Fibroblast of peridontal ligament (primary cell): ENCODE results near the gene SRRM4.

Experiments
- DNase-seq: peaks from one replicate; pipeline ENCODE4 v3.0.0-alpha.2; 2010; ENCODE audit errors: extremely low read depth

Gene SRRM4

GRCh38 chr12:119168721-119169120 is 187.4 kb downstream of the SRRM4 start:
- no peak for DNase-seq

GRCh38 chr12:119169150-119169549 is 187.8 kb downstream of the SRRM4 start:
- DNase-seq, result no peak

- DNase-seq, result no peak
Observed at GRCh38 chr12:119171291-119171690, 189.9 kb downstream of the SRRM4 start.

DNA sequence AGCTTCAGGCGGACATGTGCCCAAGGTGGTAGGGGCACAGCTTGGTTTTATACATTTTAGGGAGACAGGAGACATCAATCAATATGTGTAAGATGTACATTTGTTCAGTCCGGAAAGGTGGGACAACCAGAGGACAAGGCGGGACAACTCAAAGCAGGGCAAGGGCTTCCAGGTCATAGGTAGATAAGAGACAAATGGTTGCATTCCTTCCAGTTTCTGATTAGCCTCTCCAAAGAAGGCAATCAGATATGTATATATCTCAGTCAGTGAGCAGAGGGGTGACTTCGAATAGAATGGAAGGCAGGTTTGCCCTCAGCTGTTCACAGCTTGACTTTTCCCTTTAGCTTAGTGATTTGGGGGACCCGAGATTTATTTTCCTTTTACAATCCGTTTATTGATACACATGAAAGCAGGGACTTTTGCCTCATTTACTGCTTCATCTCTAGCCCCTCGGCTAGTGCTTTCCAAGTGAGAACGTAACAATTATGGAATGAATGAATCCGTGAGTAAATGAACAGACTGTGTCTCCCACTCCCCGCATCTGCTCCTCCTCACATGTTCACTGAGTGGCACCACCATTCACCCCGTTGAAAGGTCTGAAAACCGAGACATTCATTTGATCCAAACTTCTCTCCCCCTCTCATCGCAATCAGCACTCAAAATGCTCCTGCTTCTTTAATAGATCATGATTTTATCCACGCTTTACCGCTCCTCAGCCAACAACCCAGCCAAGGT is 190.5 kb downstream of the SRRM4 start:
- no peak for DNase-seq

DNA sequence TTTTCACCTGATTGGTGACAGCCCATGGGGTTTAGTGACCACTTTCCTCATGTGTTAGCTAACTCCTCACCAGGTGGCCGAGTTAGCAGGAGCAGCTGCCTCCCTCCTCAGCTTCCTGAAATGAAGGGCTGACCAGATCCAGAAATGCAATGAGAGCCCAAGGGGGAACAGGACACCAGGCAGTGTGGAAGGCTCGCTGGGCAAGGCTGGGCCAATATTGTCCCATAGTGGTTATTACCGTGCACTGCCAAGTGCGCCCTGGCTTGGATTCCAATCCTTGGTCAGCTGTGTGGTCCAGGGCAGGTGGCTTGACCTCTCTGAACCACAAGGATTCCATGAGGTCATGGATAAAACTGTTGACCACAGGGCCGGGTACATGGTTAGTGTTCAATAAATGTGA is 193.7 kb downstream of the SRRM4 start:
- no peak for DNase-seq

- DNase-seq, result peak; percentile 72
Observed at GRCh38 chr12:119176267-119177055, 195.1 kb downstream of the SRRM4 start.

GRCh38 chr12:119177056-119177325 is 195.7 kb downstream of the SRRM4 start:
- DNase-seq, result no peak

- no peak for DNase-seq
Observed at GRCh38 chr12:119177724-119178380, 196.5 kb downstream of the SRRM4 start.

DNA sequence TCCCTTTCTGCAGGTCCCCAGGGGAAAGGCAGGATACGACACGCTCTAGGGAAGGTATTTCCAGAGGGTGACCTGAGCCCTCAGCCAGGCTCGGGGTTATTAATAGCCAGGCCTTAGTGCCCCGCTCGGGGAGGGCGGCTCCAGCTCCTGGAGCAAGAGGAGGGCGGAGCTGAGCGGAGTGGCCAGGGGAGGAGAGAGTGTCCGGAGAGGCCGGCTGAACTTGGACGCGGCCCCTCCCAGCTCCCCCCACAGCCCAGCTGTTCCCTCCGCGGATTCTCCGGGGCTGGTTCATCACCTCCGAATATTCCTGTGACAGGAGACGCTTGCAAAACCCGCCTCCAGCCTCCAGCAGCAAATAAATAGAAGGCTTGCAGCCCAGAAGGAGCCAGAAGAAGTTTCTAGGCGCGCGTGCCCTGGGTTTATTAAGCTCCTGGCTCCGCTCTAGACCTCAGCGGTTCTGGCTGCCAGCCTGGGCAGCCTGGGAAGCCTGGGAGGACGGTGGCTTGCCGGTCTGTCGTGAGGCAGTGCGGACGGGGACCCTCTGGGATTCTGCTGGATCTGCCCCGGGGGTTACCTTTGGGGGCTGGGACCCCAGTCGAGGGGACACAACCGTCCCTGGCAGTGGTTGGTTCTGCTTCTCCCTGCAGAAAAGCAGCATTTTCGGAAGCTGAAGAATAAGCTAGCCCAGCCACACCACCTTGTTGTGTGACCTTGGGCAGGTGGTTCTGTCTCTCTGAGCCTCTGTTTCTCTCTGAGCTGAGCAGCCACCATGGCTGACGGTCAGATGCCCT is 197.4 kb downstream of the SRRM4 start, which contains the start of gene HSPB8:
Gene HSPB8, plus strand, starts transcription at position 388 of the 791 bp plus-strand sequence. Its CDS starts 382 bp downstream, at position 770.
- DNase-seq, result peak; percentile 52

- DNase-seq, result no peak
Observed at GRCh38 chr12:119179335-119180021, 198.1 kb downstream of the SRRM4 start.

DNA sequence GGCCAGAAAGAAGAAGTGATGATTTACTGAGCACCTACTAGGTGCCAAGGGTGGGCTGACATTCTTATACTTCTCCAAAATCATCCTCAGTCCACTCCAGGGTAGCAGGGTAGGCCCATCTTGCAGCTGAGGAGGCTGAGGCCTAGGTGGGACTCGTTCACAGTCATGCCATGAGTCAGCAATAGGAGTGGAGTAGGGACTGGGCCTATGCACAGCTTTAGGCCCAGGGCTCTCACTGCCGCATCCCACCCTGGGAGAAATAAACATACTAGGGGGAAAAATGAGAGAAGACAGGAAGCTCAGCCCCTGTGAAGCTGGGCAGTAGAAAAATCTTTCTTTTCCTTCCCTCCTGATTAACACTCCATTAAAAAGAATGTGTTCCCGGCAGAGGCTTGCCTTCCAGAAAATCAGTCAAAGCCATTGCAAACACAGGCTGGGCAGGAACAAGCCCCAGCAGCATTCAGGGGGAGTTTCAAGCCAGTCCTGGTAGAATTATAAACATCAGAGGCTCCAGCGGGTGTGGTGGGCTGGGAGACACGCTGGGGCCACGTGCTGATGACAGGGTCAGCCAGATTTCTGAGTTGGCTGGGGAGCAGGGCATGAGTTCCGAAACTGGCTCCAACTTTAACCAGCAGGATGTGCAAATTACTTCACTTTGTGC is 199.2 kb downstream of the SRRM4 start:
- peak; percentile 17 for DNase-seq

DNA sequence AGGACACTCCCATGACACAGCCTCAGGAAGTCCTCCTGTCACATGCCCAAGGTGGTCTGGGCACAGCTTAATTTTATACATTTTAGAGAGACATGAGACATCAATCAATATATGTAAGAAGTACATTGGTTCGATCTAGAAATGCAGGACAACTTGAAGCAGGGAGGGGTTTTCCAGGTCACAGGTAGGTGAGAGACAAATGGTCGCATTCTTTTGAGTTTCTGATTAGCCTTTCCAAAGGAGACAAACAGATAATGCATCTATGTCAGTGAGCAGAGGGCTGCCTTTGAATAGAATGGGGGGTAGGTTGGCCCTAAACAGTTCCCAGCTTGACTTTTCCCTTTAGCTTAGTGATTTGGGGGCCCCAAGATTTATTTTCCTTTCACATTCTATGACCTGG is 199.9 kb downstream of the SRRM4 start:
- DNase-seq, result no peak

DNA sequence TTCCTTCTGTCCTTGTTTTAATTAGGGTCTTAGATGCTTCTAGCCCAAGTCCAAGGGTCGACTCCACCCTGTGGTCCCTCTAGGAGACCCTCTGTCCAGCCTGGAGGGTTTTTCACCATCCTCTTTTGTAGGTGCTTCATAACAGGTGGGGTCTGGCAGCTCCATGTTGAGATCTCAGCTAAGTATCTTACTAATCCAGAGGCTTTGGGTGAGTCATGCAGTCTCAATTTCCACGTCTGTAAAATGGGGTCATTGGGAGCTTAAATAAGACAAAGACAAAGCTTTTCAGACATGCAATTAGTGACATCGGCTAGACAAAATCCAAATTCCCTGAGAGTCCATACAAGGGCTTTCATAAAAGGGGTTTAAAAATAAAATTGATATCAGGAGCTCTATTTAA is 200.6 kb downstream of the SRRM4 start:
- DNase-seq, result no peak

DNA sequence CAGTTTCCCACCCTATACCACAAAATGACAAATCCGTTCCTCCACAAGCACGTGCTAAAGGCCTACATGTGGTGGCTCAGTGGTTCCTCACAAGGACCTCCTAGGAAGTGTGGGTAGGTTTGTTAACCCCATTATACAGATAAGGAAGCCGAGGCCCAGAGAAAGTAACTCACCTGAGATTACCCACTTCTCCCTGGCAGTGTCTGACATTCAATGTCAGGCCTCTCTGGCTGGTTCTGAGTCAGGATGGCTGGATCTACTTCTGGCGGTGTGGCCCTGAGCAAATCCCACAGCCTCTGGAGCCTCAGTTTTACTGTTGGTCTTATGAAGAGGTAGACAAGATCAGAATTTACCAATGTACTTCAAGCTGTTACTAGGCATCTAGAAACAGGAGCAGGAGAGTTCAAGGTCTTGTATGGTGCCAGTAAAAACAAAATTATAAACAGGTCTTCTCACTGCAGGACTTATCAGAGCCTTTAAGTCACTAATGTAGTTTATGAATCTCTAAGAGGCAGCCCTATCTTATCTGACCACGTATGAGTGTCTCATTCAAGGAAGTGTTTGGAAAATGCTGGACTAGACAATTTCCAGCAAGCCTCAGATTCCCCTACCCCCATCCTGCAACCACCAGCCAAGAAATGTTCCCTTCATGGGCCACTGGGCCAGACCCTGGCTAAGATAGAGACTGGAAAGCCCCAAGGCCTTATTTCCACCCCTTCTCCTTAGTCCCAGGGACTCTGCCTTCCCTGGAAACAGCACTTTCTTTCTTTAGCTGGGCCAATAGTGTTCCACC is 201.6 kb downstream of the SRRM4 start:
- no peak for DNase-seq

DNA sequence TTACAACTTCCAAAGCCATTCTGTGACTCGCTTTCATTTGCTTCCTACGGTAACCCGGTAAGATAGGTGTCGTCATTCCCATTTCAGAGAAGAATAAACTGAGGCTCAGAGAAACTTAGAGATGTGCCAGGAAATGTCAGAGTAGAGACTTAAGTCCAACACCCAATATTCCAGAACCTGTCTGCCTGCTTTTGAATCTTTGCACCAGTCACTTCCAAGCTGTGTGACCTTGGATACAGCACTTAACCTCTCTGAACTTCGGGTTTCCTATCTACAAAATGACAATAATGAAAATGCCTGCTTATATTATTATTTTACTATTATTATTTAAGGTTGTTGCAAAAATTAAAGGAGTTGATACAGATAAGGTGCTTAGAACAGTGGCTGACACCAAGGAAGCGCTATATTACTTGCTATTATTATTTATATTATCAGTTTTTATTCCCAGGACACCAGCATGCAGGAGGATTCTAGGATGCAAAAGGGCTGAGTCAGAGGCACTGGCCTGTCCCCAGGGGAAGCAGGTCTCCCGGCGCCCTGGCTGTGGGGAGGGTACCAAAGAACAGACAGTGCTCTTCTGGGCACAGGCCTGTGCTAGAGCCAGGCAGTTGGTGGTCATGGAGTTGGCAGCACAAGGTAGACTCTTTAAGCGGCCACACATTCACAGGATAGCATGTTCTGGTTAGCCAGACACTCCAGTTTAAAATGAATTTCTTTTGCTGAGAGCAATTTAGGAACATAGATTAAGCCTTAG is 202.8 kb downstream of the SRRM4 start:
- no peak for DNase-seq

DNA sequence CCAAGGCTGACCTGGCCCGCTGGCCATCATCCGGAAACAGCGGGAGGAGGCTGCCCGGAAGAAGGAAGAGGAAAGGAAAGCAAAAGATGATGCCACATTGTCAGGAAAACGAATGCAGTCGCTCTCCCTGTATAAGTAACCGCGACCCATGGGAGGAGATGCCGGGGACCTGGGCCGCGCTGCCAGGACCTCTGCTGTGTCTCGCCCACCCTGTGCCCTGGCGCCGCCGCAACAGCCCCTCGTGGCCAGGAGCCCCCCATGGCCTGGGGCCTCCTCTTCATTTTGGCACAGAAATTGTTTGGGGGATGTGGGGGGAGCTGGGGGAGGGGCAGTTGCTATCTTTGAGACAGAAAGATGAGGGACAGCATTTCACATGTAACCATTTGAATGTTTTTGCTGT is 213.9 kb downstream of the SRRM4 start:
- no peak for DNase-seq

DNA sequence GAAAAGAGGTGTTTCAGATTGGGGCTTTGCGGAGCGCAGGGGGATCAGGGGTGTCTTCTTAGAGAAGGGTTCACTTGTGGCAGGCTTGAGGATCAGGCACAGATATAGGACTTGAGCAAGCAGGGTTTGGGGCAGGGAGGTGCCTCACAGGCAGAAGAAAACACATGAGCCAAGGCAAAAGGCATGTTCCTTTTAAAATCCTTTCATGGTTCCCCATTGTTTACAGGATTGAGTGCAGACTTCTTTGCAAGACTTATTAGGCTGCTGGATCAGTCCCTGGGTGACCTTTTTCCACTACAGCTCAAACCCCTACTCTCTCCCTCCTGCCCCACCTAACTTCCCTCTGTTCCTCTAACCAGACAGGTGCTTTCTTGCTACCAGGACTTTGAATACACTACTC is 217.1 kb downstream of the SRRM4 start:
- DNase-seq, result no peak

GRCh38 chr12:119200601-119201000 is 219.3 kb downstream of the SRRM4 start:
- no peak for DNase-seq

GRCh38 chr12:119201789-119202543 is 220.6 kb downstream of the SRRM4 start:
- DNase-seq, result no peak
